ENCODE measurements around the gene NCEH1.
"Not testable (repeated sequence)": the region's sequence is repeated elsewhere in the genome, so short reads cannot be mapped to it uniquely, and the experiment has no call there.

The NCEH1 gene

GRCh38 chr3:172673210-172673679 lies 37.6 kb downstream of the NCEH1 start:
- TF ChIP-seq CTCF (IDR thresholded peaks at IDR 0.05; ENCODE audit: poor library complexity, severe bottlenecking) = peak; percentile 95
- peaks cover 36% of the 10 kb centered on the region for H3K4me1 ChIP-seq (ENCODE audit: insufficient read depth, poor library complexity, severe bottlenecking)
- peak overlapping the region; percentile 72 for H3K27ac ChIP-seq (ENCODE audit: poor library complexity, severe bottlenecking)
- H3K9me3 ChIP-seq (ENCODE audit: severe bottlenecking) = no peaks in the 10 kb centered on the region
- H3K27me3 ChIP-seq (ENCODE audit: insufficient read depth, poor library complexity, severe bottlenecking) = no peaks in the 10 kb centered on the region
- no peaks in the 10 kb centered on the region for H3K36me3 ChIP-seq (ENCODE audit: low read depth)
- DNase-seq (ENCODE audit: low spot score) (peak; percentile 66), ATAC-seq (ENCODE audit: low read depth) (peak; percentile 90)
- H3K4me3 ChIP-seq (ENCODE audit: severe bottlenecking) = no peak overlapping the region

GRCh38 chr3:172669021-172669420 lies 41.8 kb downstream of the NCEH1 start:
- no peak overlapping the region for H3K27ac ChIP-seq (ENCODE audit: poor library complexity, severe bottlenecking)
- ATAC-seq (ENCODE audit: low read depth) (no peak), DNase-seq (ENCODE audit: low spot score) (no peak)
- H3K4me1 ChIP-seq (ENCODE audit: insufficient read depth, poor library complexity, severe bottlenecking) = peaks cover 3% of the 10 kb centered on the region
- no peaks in the 10 kb centered on the region for H3K27me3 ChIP-seq (ENCODE audit: insufficient read depth, poor library complexity, severe bottlenecking)
- H3K9me3 ChIP-seq (ENCODE audit: severe bottlenecking) = no peaks in the 10 kb centered on the region
- H3K36me3 ChIP-seq (ENCODE audit: low read depth) = no peaks in the 10 kb centered on the region
- no peak for TF ChIP-seq CTCF (IDR thresholded peaks at IDR 0.05; ENCODE audit: poor library complexity, severe bottlenecking)
- H3K4me3 ChIP-seq (ENCODE audit: severe bottlenecking) = no peak overlapping the region

GRCh38 chr3:172666873-172667694 lies 43.8 kb downstream of the NCEH1 start:
- TF ChIP-seq CTCF (IDR thresholded peaks at IDR 0.05; ENCODE audit: poor library complexity, severe bottlenecking) = peak; percentile 86
- no peak overlapping the region for H3K27ac ChIP-seq (ENCODE audit: poor library complexity, severe bottlenecking)
- ATAC-seq (ENCODE audit: low read depth) (peak; percentile 97), DNase-seq (ENCODE audit: low spot score) (no peak)
- H3K4me1 ChIP-seq (ENCODE audit: insufficient read depth, poor library complexity, severe bottlenecking) = no peaks in the 10 kb centered on the region
- H3K27me3 ChIP-seq (ENCODE audit: insufficient read depth, poor library complexity, severe bottlenecking) = no peaks in the 10 kb centered on the region
- no peaks in the 10 kb centered on the region for H3K36me3 ChIP-seq (ENCODE audit: low read depth)
- no peak overlapping the region for H3K4me3 ChIP-seq (ENCODE audit: severe bottlenecking)
- no peaks in the 10 kb centered on the region for H3K9me3 ChIP-seq (ENCODE audit: severe bottlenecking)

GRCh38 chr3:172666181-172666872 lies 44.5 kb downstream of the NCEH1 start:
- Histone ChIP-seq H3K4me3 (ENCODE audit: severe bottlenecking) (no peak overlapping the region), H3K27me3 (ENCODE audit: insufficient read depth, poor library complexity, severe bottlenecking) (no peaks in the 10 kb centered on the region), H3K9me3 (ENCODE audit: severe bottlenecking) (no peaks in the 10 kb centered on the region), H3K4me1 (ENCODE audit: insufficient read depth, poor library complexity, severe bottlenecking) (no peaks in the 10 kb centered on the region), H3K36me3 (ENCODE audit: low read depth) (no peaks in the 10 kb centered on the region), H3K27ac (ENCODE audit: poor library complexity, severe bottlenecking) (no peak overlapping the region)
- DNase-seq (ENCODE audit: low spot score) (no peak), ATAC-seq (ENCODE audit: low read depth) (no peak)
- TF ChIP-seq CTCF (IDR thresholded peaks at IDR 0.05; ENCODE audit: poor library complexity, severe bottlenecking) = no peak

- H3K4me1 ChIP-seq (ENCODE audit: insufficient read depth, poor library complexity, severe bottlenecking); DNase-seq (ENCODE audit: low spot score); H3K27me3 ChIP-seq (ENCODE audit: insufficient read depth, poor library complexity, severe bottlenecking); ATAC-seq (ENCODE audit: low read depth); H3K9me3 ChIP-seq (ENCODE audit: severe bottlenecking); H3K27ac ChIP-seq (ENCODE audit: poor library complexity, severe bottlenecking); H3K4me3 ChIP-seq (ENCODE audit: severe bottlenecking); H3K36me3 ChIP-seq (ENCODE audit: low read depth): not testable (repeated sequence)
Observed at GRCh38 chr3:172665510-172665909, 45.4 kb downstream of the NCEH1 start.

- not testable (repeated sequence) for DNase-seq (ENCODE audit: low spot score); H3K36me3 ChIP-seq (ENCODE audit: low read depth); ATAC-seq (ENCODE audit: low read depth); H3K4me1 ChIP-seq (ENCODE audit: insufficient read depth, poor library complexity, severe bottlenecking); H3K9me3 ChIP-seq (ENCODE audit: severe bottlenecking); H3K27ac ChIP-seq (ENCODE audit: poor library complexity, severe bottlenecking); H3K27me3 ChIP-seq (ENCODE audit: insufficient read depth, poor library complexity, severe bottlenecking); H3K4me3 ChIP-seq (ENCODE audit: severe bottlenecking)
Observed at GRCh38 chr3:172660421-172660820, 50.4 kb downstream of the NCEH1 start.
